ENCODE results near the gene ASAP2. TPM values are rescaled to one million over a fixed set of nuclear protein-coding genes. Genes with fewer than 3 reads are reported as not detected.

ASAP2 gene
- total RNA-seq, 1 experiment from 2014 or later = not detected

DNA sequence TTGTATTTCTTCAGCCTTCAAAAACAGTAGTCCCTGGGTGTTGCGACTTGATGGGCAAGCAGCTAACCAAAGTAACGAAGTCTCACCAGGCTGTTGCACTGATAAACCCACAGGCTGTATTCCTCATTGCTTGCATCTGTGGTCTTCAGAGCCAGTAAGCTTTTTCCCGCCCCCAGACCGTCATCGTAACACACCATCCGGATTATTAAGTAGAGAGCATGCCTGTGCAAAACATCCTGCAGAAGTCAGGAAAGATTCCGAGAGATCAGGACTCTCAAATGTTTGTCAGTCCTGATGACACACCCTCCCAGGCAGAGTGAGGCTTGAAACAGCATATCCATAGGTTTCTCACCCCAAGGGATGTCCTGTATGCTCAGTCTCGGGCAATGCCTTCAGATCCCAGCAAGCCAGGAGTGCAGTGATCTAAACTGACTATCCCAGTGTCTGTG lies 200.8 kb downstream of the ASAP2 start:
- no peaks in the 10 kb centered on the region for H3K79me2 ChIP-seq (ENCODE audit: low read length)
- DNase-seq = no peak
- 0 out of 2 replicates have a peak, but pooled peaks cover 5% of the 10 kb centered on the region for H4K20me1 ChIP-seq (ENCODE audit: insufficient read depth, low read depth, low read length)
- H3K27me3 ChIP-seq (ENCODE audit: low read length) = no peaks in the 10 kb centered on the region
- no peak overlapping the region for H2AFZ ChIP-seq (ENCODE audit: low read length)
- no peak overlapping the region for H3K4me2 ChIP-seq (ENCODE audit: low read depth, low read length, poor library complexity, severe bottlenecking)
- no peaks in the 10 kb centered on the region for H3K9me2 ChIP-seq (replicated peaks; ENCODE audit: insufficient read depth, low read length)
- H3K36me3 ChIP-seq (ENCODE audit: insufficient read depth, low read length) = peaks cover 13% of the 10 kb centered on the region
- no peak overlapping the region for H3K9ac ChIP-seq (ENCODE audit: low read length)
- peaks cover 5% of the 10 kb centered on the region; the same call in 1 of the 2 replicates for H3K4me1 ChIP-seq (ENCODE audit: low read length)
- H3K9me3 ChIP-seq (ENCODE audit: low read length) = no peaks in the 10 kb centered on the region
- H3K4me3 ChIP-seq (ENCODE audit: low read length) = no peak overlapping the region
- no peak overlapping the region for H3K27ac ChIP-seq (ENCODE audit: low read length)

DNA sequence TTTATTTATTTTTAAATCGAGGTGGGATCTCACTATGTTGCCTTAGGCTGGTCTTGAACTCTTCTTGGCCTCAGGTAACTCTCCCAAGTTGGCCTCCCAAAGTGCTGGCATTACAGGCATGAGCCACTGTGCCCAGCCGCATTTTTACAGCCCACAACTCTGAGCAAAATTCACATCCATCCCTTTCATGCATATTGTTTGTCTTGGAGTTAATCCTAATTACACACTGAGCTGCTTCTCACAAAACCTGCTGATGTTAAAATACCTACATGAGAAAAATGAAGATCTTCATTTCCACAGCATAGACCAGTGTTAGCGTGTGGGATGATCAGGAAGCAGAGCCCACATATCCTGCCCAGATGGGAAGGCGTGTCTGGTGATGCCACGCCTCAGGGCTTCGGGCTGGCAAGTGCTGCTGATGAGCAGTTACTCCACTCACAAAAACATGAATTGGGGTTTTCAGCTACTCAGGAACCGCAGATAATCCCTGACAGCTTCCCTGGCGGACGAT lies 202.1 kb downstream of the ASAP2 start:
- H3K27me3 ChIP-seq (ENCODE audit: low read length) = no peaks in the 10 kb centered on the region
- H3K4me1 ChIP-seq (ENCODE audit: low read length) = no peaks in the 10 kb centered on the region
- H3K27ac ChIP-seq (ENCODE audit: low read length) = no peak overlapping the region
- H3K4me3 ChIP-seq (ENCODE audit: low read length) = no peak overlapping the region
- H3K4me2 ChIP-seq (ENCODE audit: low read depth, low read length, poor library complexity, severe bottlenecking) = no peak overlapping the region
- H2AFZ ChIP-seq (ENCODE audit: low read length) = no peak overlapping the region
- H3K9me2 ChIP-seq (replicated peaks; ENCODE audit: insufficient read depth, low read length) = no peaks in the 10 kb centered on the region
- peaks cover 4% of the 10 kb centered on the region for H3K79me2 ChIP-seq (ENCODE audit: low read length)
- H4K20me1 ChIP-seq (ENCODE audit: insufficient read depth, low read depth, low read length) = 0 out of 2 replicates have a peak, but pooled peaks cover 5% of the 10 kb centered on the region
- no peak for DNase-seq
- H3K9me3 ChIP-seq (ENCODE audit: low read length) = no peaks in the 10 kb centered on the region
- H3K36me3 ChIP-seq (ENCODE audit: insufficient read depth, low read length) = peaks cover 19% of the 10 kb centered on the region
- H3K9ac ChIP-seq (ENCODE audit: low read length) = no peak overlapping the region

DNA sequence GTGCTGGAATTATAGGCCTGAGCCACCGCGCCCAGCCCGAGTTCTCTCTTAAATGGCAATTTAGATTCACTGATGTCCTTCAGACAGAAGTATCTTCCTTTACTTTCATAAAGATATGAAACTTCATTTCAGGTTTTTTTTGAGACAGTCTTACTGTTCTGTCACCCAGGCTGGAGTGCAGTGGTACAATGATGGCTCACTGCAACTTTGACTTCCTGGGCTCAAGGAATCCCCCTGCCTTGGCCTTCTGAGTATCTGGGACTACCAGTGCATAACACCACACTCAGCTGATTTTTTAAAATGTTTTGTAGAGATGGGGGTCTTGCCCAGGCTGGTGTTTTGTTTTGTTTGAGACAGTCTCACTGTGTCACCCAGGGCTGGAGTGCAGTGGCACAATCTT lies 203.5 kb downstream of the ASAP2 start:
- Histone ChIP-seq H3K9me3 (ENCODE audit: low read length) (no peaks in the 10 kb centered on the region), H3K4me2 (ENCODE audit: low read depth, low read length, poor library complexity, severe bottlenecking) (no peak overlapping the region), H4K20me1 (ENCODE audit: insufficient read depth, low read depth, low read length) (0 out of 2 replicates have a peak, but pooled peaks cover 5% of the 10 kb centered on the region), H3K27me3 (ENCODE audit: low read length) (no peaks in the 10 kb centered on the region), H3K4me1 (ENCODE audit: low read length) (no peaks in the 10 kb centered on the region), H3K9me2 (replicated peaks; ENCODE audit: insufficient read depth, low read length) (no peaks in the 10 kb centered on the region), H3K4me3 (ENCODE audit: low read length) (no peak overlapping the region), H3K9ac (ENCODE audit: low read length) (no peak overlapping the region), H2AFZ (ENCODE audit: low read length) (no peak overlapping the region), H3K79me2 (ENCODE audit: low read length) (peaks cover 9% of the 10 kb centered on the region), H3K36me3 (ENCODE audit: insufficient read depth, low read length) (peaks cover 19% of the 10 kb centered on the region), H3K27ac (ENCODE audit: low read length) (no peak overlapping the region)
- no peak for DNase-seq

DNA sequence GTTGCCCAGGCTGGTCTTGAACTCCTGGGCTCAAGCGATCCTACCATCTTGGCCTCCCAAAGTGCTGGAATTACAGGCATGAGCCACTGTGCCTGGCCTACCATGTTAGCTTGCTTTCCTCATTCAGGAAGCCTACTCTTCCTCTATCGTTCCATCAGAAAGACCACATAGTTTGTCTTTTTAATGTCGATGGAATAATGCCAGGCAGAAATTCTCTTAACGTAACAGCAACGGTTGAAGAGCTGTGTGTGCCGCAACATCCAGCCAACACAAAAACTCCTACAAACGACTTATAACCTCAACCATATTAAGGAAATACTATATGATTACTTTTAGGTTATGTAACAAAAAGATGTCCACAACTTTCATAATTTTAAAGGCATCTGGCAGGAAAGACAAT lies 206.2 kb downstream of the ASAP2 start:
- H3K9me3 ChIP-seq (ENCODE audit: low read length) = no peaks in the 10 kb centered on the region
- peaks cover 21% of the 10 kb centered on the region; the same call in 1 of the 2 replicates for H3K36me3 ChIP-seq (ENCODE audit: insufficient read depth, low read length)
- DNase-seq = no peak
- H3K79me2 ChIP-seq (ENCODE audit: low read length) = peaks cover 26% of the 10 kb centered on the region
- no peak overlapping the region for H2AFZ ChIP-seq (ENCODE audit: low read length)
- no peak overlapping the region for H3K4me3 ChIP-seq (ENCODE audit: low read length)
- H3K9me2 ChIP-seq (replicated peaks; ENCODE audit: insufficient read depth, low read length) = no peaks in the 10 kb centered on the region
- H4K20me1 ChIP-seq (ENCODE audit: insufficient read depth, low read depth, low read length) = no peaks in the 10 kb centered on the region
- H3K4me2 ChIP-seq (ENCODE audit: low read depth, low read length, poor library complexity, severe bottlenecking) = no peak overlapping the region
- no peak overlapping the region for H3K27ac ChIP-seq (ENCODE audit: low read length)
- no peak overlapping the region for H3K9ac ChIP-seq (ENCODE audit: low read length)
- H3K27me3 ChIP-seq (ENCODE audit: low read length) = no peaks in the 10 kb centered on the region
- H3K4me1 ChIP-seq (ENCODE audit: low read length) = no peaks in the 10 kb centered on the region

DNA sequence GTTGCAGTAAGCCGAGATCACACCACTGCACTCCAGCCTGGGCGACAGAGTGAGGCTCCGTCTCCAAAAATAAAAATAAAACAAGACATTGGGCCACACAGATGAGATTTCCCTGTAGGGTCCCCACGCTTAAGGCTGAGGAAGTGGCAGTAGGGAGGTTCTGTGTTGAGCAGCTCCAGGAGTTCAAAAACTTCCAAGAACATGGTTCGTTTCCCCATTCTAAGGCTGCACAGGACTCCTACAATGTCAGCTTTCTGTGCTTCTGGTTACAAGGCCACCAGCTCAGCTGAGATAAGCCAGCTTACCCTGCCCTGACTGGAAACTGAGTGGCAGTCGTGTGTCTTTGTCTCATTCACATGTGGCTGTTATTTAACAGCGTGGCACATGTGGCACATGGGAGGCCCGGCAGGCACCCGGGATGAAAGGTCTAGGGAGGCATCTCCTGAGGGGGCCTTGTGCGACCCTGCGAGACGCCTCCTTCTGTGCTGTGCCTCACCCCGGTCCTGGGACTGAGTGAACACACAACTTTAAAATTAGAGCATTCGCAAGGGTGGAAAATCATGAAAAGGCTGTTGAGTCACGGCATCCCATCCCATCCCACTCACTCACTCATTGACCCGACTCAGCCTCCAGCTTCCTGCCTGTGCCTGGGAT lies 209.0 kb downstream of the ASAP2 start:
- no peak overlapping the region for H3K4me3 ChIP-seq (ENCODE audit: low read length)
- no peaks in the 10 kb centered on the region for H3K9me3 ChIP-seq (ENCODE audit: low read length)
- no peaks in the 10 kb centered on the region for H3K9me2 ChIP-seq (replicated peaks; ENCODE audit: insufficient read depth, low read length)
- H4K20me1 ChIP-seq (ENCODE audit: insufficient read depth, low read depth, low read length) = no peaks in the 10 kb centered on the region
- H3K27me3 ChIP-seq (ENCODE audit: low read length) = no peaks in the 10 kb centered on the region
- H3K4me1 ChIP-seq (ENCODE audit: low read length) = peaks cover 6% of the 10 kb centered on the region
- H3K79me2 ChIP-seq (ENCODE audit: low read length) = peaks cover 55% of the 10 kb centered on the region
- H2AFZ ChIP-seq (ENCODE audit: low read length) = no peak overlapping the region
- no peak overlapping the region for H3K4me2 ChIP-seq (ENCODE audit: low read depth, low read length, poor library complexity, severe bottlenecking)
- H3K27ac ChIP-seq (ENCODE audit: low read length) = no peak overlapping the region
- peaks cover 20% of the 10 kb centered on the region; the same call in 1 of the 2 replicates for H3K36me3 ChIP-seq (ENCODE audit: insufficient read depth, low read length)
- no peak overlapping the region for H3K9ac ChIP-seq (ENCODE audit: low read length)
- DNase-seq = no peak

- H3K4me1 ChIP-seq (ENCODE audit: low read length) = peaks cover 8% of the 10 kb centered on the region
- H3K36me3 ChIP-seq (ENCODE audit: insufficient read depth, low read length) = peaks cover 14% of the 10 kb centered on the region; the same call in 1 of the 2 replicates
- no peaks in the 10 kb centered on the region for H3K9me3 ChIP-seq (ENCODE audit: low read length)
- no peak overlapping the region for H3K4me2 ChIP-seq (ENCODE audit: low read depth, low read length, poor library complexity, severe bottlenecking)
- H3K27ac ChIP-seq (ENCODE audit: low read length) = no peak overlapping the region
- no peaks in the 10 kb centered on the region for H4K20me1 ChIP-seq (ENCODE audit: insufficient read depth, low read depth, low read length)
- H3K79me2 ChIP-seq (ENCODE audit: low read length) = peaks cover 62% of the 10 kb centered on the region
- no peaks in the 10 kb centered on the region for H3K9me2 ChIP-seq (replicated peaks; ENCODE audit: insufficient read depth, low read length)
- no peak overlapping the region for H2AFZ ChIP-seq (ENCODE audit: low read length)
- DNase-seq = no peak
- no peak overlapping the region for H3K4me3 ChIP-seq (ENCODE audit: low read length)
- H3K27me3 ChIP-seq (ENCODE audit: low read length) = no peaks in the 10 kb centered on the region
- no peak overlapping the region for H3K9ac ChIP-seq (ENCODE audit: low read length)
Observed at GRCh38 chr2:9416267-9416961, 209.8 kb downstream of the ASAP2 start.

- H3K79me2 ChIP-seq (ENCODE audit: low read length) = peaks cover 67% of the 10 kb centered on the region
- no peak overlapping the region for H3K4me3 ChIP-seq (ENCODE audit: low read length)
- no peak overlapping the region for H3K4me2 ChIP-seq (ENCODE audit: low read depth, low read length, poor library complexity, severe bottlenecking)
- H4K20me1 ChIP-seq (ENCODE audit: insufficient read depth, low read depth, low read length) = no peaks in the 10 kb centered on the region
- no peaks in the 10 kb centered on the region for H3K27me3 ChIP-seq (ENCODE audit: low read length)
- no peaks in the 10 kb centered on the region for H3K9me2 ChIP-seq (replicated peaks; ENCODE audit: insufficient read depth, low read length)
- peaks cover 13% of the 10 kb centered on the region for H3K4me1 ChIP-seq (ENCODE audit: low read length)
- H2AFZ ChIP-seq (ENCODE audit: low read length) = no peak overlapping the region
- H3K9me3 ChIP-seq (ENCODE audit: low read length) = no peaks in the 10 kb centered on the region
- no peak overlapping the region for H3K27ac ChIP-seq (ENCODE audit: low read length)
- no peak for DNase-seq
- peaks cover 14% of the 10 kb centered on the region; the same call in 1 of the 2 replicates for H3K36me3 ChIP-seq (ENCODE audit: insufficient read depth, low read length)
- H3K9ac ChIP-seq (ENCODE audit: low read length) = no peak overlapping the region
Observed at GRCh38 chr2:9416962-9417316, 210.3 kb downstream of the ASAP2 start.

DNA sequence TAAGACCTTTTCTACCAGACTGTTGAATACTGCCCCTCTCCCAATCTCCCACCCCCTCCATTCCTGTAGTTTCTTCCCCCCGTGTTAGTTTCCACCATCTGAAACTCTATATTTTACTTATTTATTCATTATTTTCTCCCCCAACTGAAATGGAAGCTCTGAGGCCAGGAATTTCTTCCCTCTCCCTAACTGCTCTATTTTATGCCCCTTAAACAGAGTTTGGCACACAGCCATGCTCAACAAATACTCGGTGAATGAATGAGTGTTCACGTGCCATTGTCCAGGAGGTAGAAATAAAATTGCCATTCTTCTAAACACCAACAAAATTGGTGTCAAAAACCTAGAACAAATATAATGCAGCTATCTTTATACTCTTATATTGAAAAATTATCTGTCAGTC lies 211.1 kb downstream of the ASAP2 start:
- H4K20me1 ChIP-seq (ENCODE audit: insufficient read depth, low read depth, low read length) = no peaks in the 10 kb centered on the region
- no peaks in the 10 kb centered on the region for H3K9me3 ChIP-seq (ENCODE audit: low read length)
- peaks cover 12% of the 10 kb centered on the region; the same call in 1 of the 2 replicates for H3K36me3 ChIP-seq (ENCODE audit: insufficient read depth, low read length)
- peaks cover 18% of the 10 kb centered on the region for H3K4me1 ChIP-seq (ENCODE audit: low read length)
- no peak overlapping the region for H3K4me2 ChIP-seq (ENCODE audit: low read depth, low read length, poor library complexity, severe bottlenecking)
- DNase-seq = no peak
- no peak overlapping the region for H3K4me3 ChIP-seq (ENCODE audit: low read length)
- peaks cover 74% of the 10 kb centered on the region for H3K79me2 ChIP-seq (ENCODE audit: low read length)
- H3K27ac ChIP-seq (ENCODE audit: low read length) = no peak overlapping the region
- no peak overlapping the region for H3K9ac ChIP-seq (ENCODE audit: low read length)
- H2AFZ ChIP-seq (ENCODE audit: low read length) = no peak overlapping the region
- no peaks in the 10 kb centered on the region for H3K27me3 ChIP-seq (ENCODE audit: low read length)
- no peaks in the 10 kb centered on the region for H3K9me2 ChIP-seq (replicated peaks; ENCODE audit: insufficient read depth, low read length)

All from Karpas-422 (cell line).